Mesendoderm (in vitro differentiated cells): ENCODE data around the gene IL23R.

Source experiments
- DNase-seq: peaks from one replicate; pipeline ENCODE4 v3.0.0; 2013
- H2AK5ac ChIP-seq: 2 replicates; pipeline ENCODE4 v1.6.1; 2013; ENCODE audit warnings: low read length, inconsistent platforms
- H2BK120ac ChIP-seq: 2 replicates; pipeline ENCODE4 v1.6.1; 2013; ENCODE audit warnings: low read depth, mild to moderate bottlenecking, low read length, moderate library complexity, mixed read lengths
- H2BK15ac ChIP-seq: replicated peaks from 2 replicates; pipeline ENCODE4 v1.6.1; 2013; ENCODE audit warnings: low read depth, mild to moderate bottlenecking, moderate library complexity
- H2BK5ac ChIP-seq: 2 replicates; pipeline ENCODE4 v1.6.1; 2013; ENCODE audit warnings: low read length, inconsistent platforms
- H3K18ac ChIP-seq: 2 replicates; pipeline ENCODE4 v1.6.1; 2013; ENCODE audit warnings: mild to moderate bottlenecking, low read length, mixed read lengths
- H3K23ac ChIP-seq: one replicate; pipeline ENCODE4 v1.6.1; 2013; ENCODE audit warnings: low read length
- H3K27ac ChIP-seq: 2 replicates; pipeline ENCODE4 v1.5.1; 2013; ENCODE audit warnings: low read depth, mild to moderate bottlenecking, inconsistent platforms, low read length, moderate library complexity
- H3K27me3 ChIP-seq: 2 replicates; pipeline ENCODE4 v1.6.1; 2013; ENCODE audit warnings: low read length, control low read depth, mild to moderate bottlenecking, inconsistent platforms; ENCODE audit not compliant: insufficient read depth, poor library complexity
- H3K36me3 ChIP-seq: 2 replicates; pipeline ENCODE4 v1.6.1; 2013; ENCODE audit warnings: low read length, inconsistent platforms; ENCODE audit not compliant: control insufficient read depth, insufficient read depth
- H3K4ac ChIP-seq: one replicate; pipeline ENCODE4 v1.6.1; 2013; ENCODE audit warnings: low read depth, mild to moderate bottlenecking, low read length, moderate library complexity
- H3K4me1 ChIP-seq: 2 replicates; pipeline ENCODE4 v1.6.1; 2013; ENCODE audit warnings: low read depth, low read length, inconsistent platforms; ENCODE audit not compliant: control insufficient read depth
- H3K4me2 ChIP-seq: 2 replicates; pipeline ENCODE4 v1.6.1; 2013; ENCODE audit warnings: low read length
- H3K4me3 ChIP-seq: 2 replicates; pipeline ENCODE4 v1.5.1; 2013; ENCODE audit warnings: mild to moderate bottlenecking, low read length
- H3K56ac ChIP-seq: one replicate; pipeline ENCODE4 v1.6.1; 2013; ENCODE audit warnings: low read length
- H3K79me1 ChIP-seq: 2 replicates; pipeline ENCODE4 v1.6.1; 2013; ENCODE audit warnings: low read length, inconsistent platforms
- H3K79me2 ChIP-seq: 2 replicates; pipeline ENCODE4 v1.6.1; 2013; ENCODE audit warnings: mild to moderate bottlenecking, low read length; ENCODE audit not compliant: control insufficient read depth, insufficient read depth
- H3K9ac ChIP-seq: 2 replicates; pipeline ENCODE4 v1.6.1; 2013; ENCODE audit warnings: low read length, inconsistent platforms
- H4K5ac ChIP-seq: one replicate; pipeline ENCODE4 v1.6.1; 2013; ENCODE audit warnings: low read length
- H4K8ac ChIP-seq: one replicate; pipeline ENCODE4 v1.6.1; 2013; ENCODE audit warnings: low read depth, mild to moderate bottlenecking, control low read depth, low read length, moderate library complexity
- WGBS: extraction: QIAGEN DNeasy Blood & Tissue Kit; methylation state at CpG from one replicate; pipeline ENCODE4 v1.1.7; 2013; ENCODE audit warnings: low lambda C conversion rate, missing lambda C conversion rate; ENCODE audit not compliant: insufficient coverage; ENCODE audit errors: extremely low coverage; 5-methylcytosine and 5-hydroxymethylcytosine counted together

Gene IL23R

GRCh38 chr1:67150931-67151330, 15.3 kb upstream of the IL23R start:
- no peak overlapping the region for H3K23ac ChIP-seq
- no peaks in the 10 kb centered on the region for H3K27me3 ChIP-seq
- H2AK5ac ChIP-seq: no peak overlapping the region
- no peak overlapping the region for H2BK15ac ChIP-seq
- no peak overlapping the region for H3K56ac ChIP-seq
- H3K18ac ChIP-seq: no peak overlapping the region
- H2BK120ac ChIP-seq: no peak overlapping the region
- H3K79me2 ChIP-seq: no peaks in the 10 kb centered on the region
- no peaks in the 10 kb centered on the region for H3K4me1 ChIP-seq
- DNase-seq: no peak
- no peak overlapping the region for H3K4me2 ChIP-seq
- no peak overlapping the region for H4K8ac ChIP-seq
- H3K27ac ChIP-seq: no peak overlapping the region
- H2BK5ac ChIP-seq: no peak overlapping the region
- no CpG with 5 or more reads among the region's 4 CpGs for WGBS
- no peak overlapping the region for H3K4me3 ChIP-seq
- no peak overlapping the region for H3K9ac ChIP-seq
- no peak overlapping the region for H3K4ac ChIP-seq
- no peaks in the 10 kb centered on the region for H3K36me3 ChIP-seq
- no peaks in the 10 kb centered on the region for H3K79me1 ChIP-seq
- H4K5ac ChIP-seq: no peak overlapping the region

- Histone ChIP-seq H4K5ac (no peak overlapping the region), H3K4me3 (no peak overlapping the region), H3K23ac (no peak overlapping the region), H3K27ac (no peak overlapping the region), H3K79me2 (no peaks in the 10 kb centered on the region), H3K9ac (no peak overlapping the region), H3K36me3 (no peaks in the 10 kb centered on the region), H2BK120ac (no peak overlapping the region), H2BK15ac (no peak overlapping the region), H3K56ac (no peak overlapping the region), H3K4me2 (no peak overlapping the region), H2BK5ac (no peak overlapping the region), H3K18ac (no peak overlapping the region), H3K4me1 (no peaks in the 10 kb centered on the region), H3K4ac (no peak overlapping the region), H3K27me3 (no peaks in the 10 kb centered on the region), H4K8ac (no peak overlapping the region), H3K79me1 (no peaks in the 10 kb centered on the region), H2AK5ac (no peak overlapping the region)
- peak; percentile 32 for DNase-seq
- WGBS: no CpG with 5 or more reads among the region's 2 CpGs
Measured at GRCh38 chr1:67158401-67158800, 7.9 kb upstream of the IL23R start.

DNA sequence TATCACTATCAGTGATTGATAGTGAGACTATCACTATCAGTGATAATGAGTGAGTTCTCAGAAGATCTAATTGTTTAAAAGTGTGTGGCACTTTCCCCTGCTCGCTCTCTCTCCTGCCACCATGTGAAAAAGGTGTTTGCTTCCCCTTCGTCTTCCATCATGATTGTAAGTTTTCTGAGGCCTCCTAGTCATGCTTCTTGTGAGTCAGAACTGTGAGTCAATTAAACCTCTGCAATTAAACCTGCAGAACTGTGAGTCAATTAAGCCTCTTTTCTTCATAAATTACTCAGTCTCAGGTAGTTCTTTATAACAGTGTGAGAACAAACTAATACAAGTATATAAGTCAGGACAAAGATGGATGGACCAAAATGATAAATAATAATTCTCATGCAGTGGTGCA, 7.0 kb upstream of the IL23R start:
- WGBS: no CpG with 5 or more reads among the region's 2 CpGs
- no peaks in the 10 kb centered on the region for H3K79me1 ChIP-seq
- H3K4ac ChIP-seq: no peak overlapping the region
- H3K79me2 ChIP-seq: no peaks in the 10 kb centered on the region
- no peaks in the 10 kb centered on the region for H3K27me3 ChIP-seq
- no peak overlapping the region for H2BK120ac ChIP-seq
- no peak overlapping the region for H4K5ac ChIP-seq
- no peaks in the 10 kb centered on the region for H3K36me3 ChIP-seq
- H3K56ac ChIP-seq: no peak overlapping the region
- no peak overlapping the region for H3K4me3 ChIP-seq
- no peak overlapping the region for H3K23ac ChIP-seq
- DNase-seq: peak; percentile 15
- H3K4me1 ChIP-seq: no peaks in the 10 kb centered on the region
- H3K27ac ChIP-seq: no peak overlapping the region
- no peak overlapping the region for H3K4me2 ChIP-seq
- H3K9ac ChIP-seq: no peak overlapping the region
- H2BK5ac ChIP-seq: no peak overlapping the region
- no peak overlapping the region for H3K18ac ChIP-seq
- no peak overlapping the region for H2AK5ac ChIP-seq
- no peak overlapping the region for H2BK15ac ChIP-seq
- H4K8ac ChIP-seq: no peak overlapping the region

GRCh38 chr1:67162954-67163353, 3.3 kb upstream of the IL23R start:
- Histone ChIP-seq H3K36me3 (no peaks in the 10 kb centered on the region), H3K9ac (no peak overlapping the region), H3K18ac (no peak overlapping the region), H3K4me2 (no peak overlapping the region), H3K4ac (no peak overlapping the region), H3K27ac (no peak overlapping the region), H2AK5ac (no peak overlapping the region), H4K5ac (no peak overlapping the region), H2BK120ac (no peak overlapping the region), H3K23ac (no peak overlapping the region), H2BK15ac (no peak overlapping the region), H3K4me1 (no peaks in the 10 kb centered on the region), H3K79me2 (no peaks in the 10 kb centered on the region), H4K8ac (no peak overlapping the region), H3K4me3 (no peak overlapping the region), H3K56ac (no peak overlapping the region), H3K27me3 (no peaks in the 10 kb centered on the region), H2BK5ac (no peak overlapping the region), H3K79me1 (no peaks in the 10 kb centered on the region)
- WGBS: no CpG with 5 or more reads among the region's 2 CpGs
- DNase-seq: peak; percentile 14

DNA sequence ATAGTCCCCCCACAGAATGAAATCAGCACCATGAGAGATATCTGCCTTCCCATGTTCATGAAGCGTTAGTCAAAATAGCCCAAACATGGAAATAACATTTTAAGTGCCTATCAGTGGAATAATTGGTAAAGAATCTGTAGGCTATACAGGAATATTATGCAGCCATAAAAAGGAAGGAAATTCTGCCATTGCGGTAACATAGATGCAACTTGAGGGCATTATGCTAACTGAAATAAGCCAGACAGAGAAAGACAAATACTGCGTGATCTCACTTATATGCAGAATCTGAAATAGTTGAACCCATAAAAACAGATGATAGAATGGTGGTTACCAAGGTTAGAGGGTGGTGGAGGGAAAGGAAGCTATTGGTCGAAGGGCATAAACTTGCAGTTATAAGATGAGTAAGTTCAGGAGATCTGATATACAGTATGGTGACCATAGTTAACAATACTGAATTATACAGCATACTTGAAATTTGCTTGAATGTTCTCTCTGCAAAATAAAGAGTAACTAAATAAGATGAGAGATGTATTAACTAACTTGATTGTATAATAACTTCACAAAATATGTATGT, 699 bp upstream of the IL23R start:
- H2BK5ac ChIP-seq: no peak overlapping the region
- no peaks in the 10 kb centered on the region for H3K36me3 ChIP-seq
- H3K56ac ChIP-seq: no peak overlapping the region
- no peak overlapping the region for H3K23ac ChIP-seq
- H3K18ac ChIP-seq: no peak overlapping the region
- no peaks in the 10 kb centered on the region for H3K79me2 ChIP-seq
- no peak overlapping the region for H2BK15ac ChIP-seq
- no peak overlapping the region for H4K8ac ChIP-seq
- H4K5ac ChIP-seq: no peak overlapping the region
- H3K27ac ChIP-seq: no peak overlapping the region
- no peak overlapping the region for H2AK5ac ChIP-seq
- H3K4ac ChIP-seq: no peak overlapping the region
- DNase-seq: no peak
- H3K4me1 ChIP-seq: no peaks in the 10 kb centered on the region
- WGBS: no CpG with 5 or more reads among the region's 4 CpGs
- H3K9ac ChIP-seq: no peak overlapping the region
- H3K4me3 ChIP-seq: no peak overlapping the region
- H3K79me1 ChIP-seq: no peaks in the 10 kb centered on the region
- no peak overlapping the region for H2BK120ac ChIP-seq
- no peaks in the 10 kb centered on the region for H3K27me3 ChIP-seq
- H3K4me2 ChIP-seq: no peak overlapping the region

DNA sequence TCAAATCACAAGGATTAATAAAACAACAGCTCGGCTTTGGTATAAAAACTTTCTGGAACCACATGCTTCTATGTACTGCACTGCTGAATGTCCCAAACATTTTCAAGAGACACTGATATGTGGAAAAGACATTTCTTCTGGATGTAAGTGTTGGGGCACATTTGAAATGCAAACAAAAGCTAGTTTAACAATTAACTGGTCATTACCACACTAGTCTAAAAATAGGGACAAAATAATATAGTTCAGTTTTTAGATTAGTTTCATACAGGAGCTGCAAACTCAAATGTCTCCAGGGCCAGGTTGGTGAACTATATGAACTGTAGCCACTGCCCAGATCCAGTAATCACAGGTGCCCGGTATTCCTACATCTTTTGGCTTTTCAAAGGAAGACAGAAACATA, 3.2 kb downstream of the IL23R start:
- Histone ChIP-seq H3K4me3 (no peak overlapping the region), H3K4me2 (no peak overlapping the region), H3K18ac (no peak overlapping the region), H2BK5ac (no peak overlapping the region), H3K56ac (no peak overlapping the region), H3K27me3 (no peaks in the 10 kb centered on the region), H2AK5ac (no peak overlapping the region), H3K79me2 (no peaks in the 10 kb centered on the region), H2BK15ac (no peak overlapping the region), H4K5ac (no peak overlapping the region), H3K4ac (no peak overlapping the region), H3K36me3 (no peaks in the 10 kb centered on the region), H3K27ac (no peak overlapping the region), H2BK120ac (no peak overlapping the region), H3K9ac (no peak overlapping the region), H3K79me1 (no peaks in the 10 kb centered on the region), H3K23ac (no peak overlapping the region), H3K4me1 (no peaks in the 10 kb centered on the region), H4K8ac (no peak overlapping the region)
- DNase-seq: no peak
- no CpG with 5 or more reads among the region's 2 CpGs for WGBS
